Activated CD8-positive, alpha-beta memory T cell treated with anti-CD3 and anti-CD28 coated beads, Interleukin-2, amount 10 ng/mL, durations not matched to agents 7 days and 5 days (primary cell): ENCODE measurements around the gene SLFNL1. TPM values are rescaled to one million over a fixed set of nuclear protein-coding genes. Genes with fewer than 3 reads are reported as not detected.

ENCODE experiments used
- ATAC-seq: fragments of 150-1000 bp; cut with Tn5 transposase; one replicate; pipeline ENCODE4 v1.10.0; 2021; ENCODE audit warnings: moderate library complexity
- CTCF ChIA-PET: fragments of 350-600 bp; sonication (Branson Sonifier 250); formaldehyde crosslinking; loops from one replicate; lab custom pipeline; 2021; ENCODE audit warnings: antibody characterized with exemption; lab: Charles Lee
- DNase-seq: peaks from one replicate; pipeline ENCODE4 v3.0.0-alpha.2; 2020
- H3K27ac Mint-ChIP-seq: one replicate; pipeline ENCODE4 v1.8.0; 2021; ENCODE audit warnings: mild to moderate bottlenecking, mixed read lengths
- H3K27me3 Mint-ChIP-seq: one replicate; pipeline ENCODE4 v1.8.0; 2021; ENCODE audit warnings: mixed read lengths
- H3K36me3 Mint-ChIP-seq: one replicate; pipeline ENCODE4 v1.8.0; 2021; ENCODE audit warnings: mild to moderate bottlenecking, mixed read lengths
- H3K4me1 Mint-ChIP-seq: one replicate; pipeline ENCODE4 v1.8.0; 2021; ENCODE audit warnings: mixed read lengths
- H3K4me3 Mint-ChIP-seq: one replicate; pipeline ENCODE4 v1.8.0; 2021; ENCODE audit warnings: mild to moderate bottlenecking, moderate library complexity, mixed read lengths
- H3K9me3 Mint-ChIP-seq: one replicate; pipeline ENCODE4 v1.8.0; 2022; ENCODE audit warnings: low read depth, mixed read lengths
- total RNA-seq, 2 experiments: library from RNA; stranded (reverse); gene quantifications; one replicate each; pipeline ENCODE4 v1.2.3, GENCODE V29; 2021

Gene SLFNL1
- under 1 TPM; 0.12 to 0.35 TPM for total RNA-seq

DNA sequence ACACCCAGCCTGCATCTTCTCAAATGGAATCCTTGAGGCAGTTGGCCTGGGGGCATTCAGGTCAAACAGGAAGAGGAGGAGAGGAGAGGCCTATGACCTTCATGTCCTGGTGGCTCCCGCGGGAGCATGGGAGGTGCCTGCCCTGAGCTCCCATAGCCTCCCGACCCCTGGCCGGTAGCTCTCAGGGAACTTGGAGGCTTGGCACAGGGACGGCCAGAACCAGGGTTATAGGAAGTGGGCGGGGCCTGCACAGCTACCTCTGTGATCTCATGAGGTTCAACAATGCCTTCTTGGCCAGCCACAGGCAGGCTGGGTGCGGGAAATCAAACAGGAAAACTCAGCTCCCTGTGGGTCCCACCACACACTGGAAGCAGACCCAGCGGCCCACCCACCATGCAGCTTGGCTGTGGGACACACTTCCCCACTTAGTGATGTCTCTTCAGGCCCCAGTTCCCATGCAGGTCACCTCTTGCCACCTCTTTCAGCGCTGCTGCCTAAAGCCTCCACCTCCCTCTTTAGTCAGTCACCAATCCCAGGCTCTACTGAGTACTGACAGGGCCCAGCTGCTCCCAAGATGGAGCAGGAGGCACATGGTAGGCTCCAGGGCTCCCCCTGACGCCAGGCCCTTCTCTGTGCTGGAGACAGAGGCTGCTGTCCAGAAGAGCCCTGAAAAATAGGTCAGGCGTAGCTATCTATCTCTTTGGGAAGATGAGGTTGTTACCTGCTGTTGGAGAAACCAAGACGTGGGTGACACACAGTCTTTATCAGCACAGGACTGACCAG lies at the start of gene SLFNL1:
SLFNL1 (minus strand) TSS at position 200 of the 783 bp plus-strand sequence. CDS start 1,065 bp downstream, outside the sequence.
- no peak for ATAC-seq
- H3K27me3 Mint-ChIP-seq: no peaks in the 10 kb centered on the region
- peak within 1 kb of the TSS; percentile 47 for H3K27ac Mint-ChIP-seq
- no peak for DNase-seq
- peaks cover 10% of the 10 kb centered on the region for H3K4me1 Mint-ChIP-seq
- CTCF ChIA-PET: interaction anchor here (0.6 to 0.9 kb wide), 2 partner anchors 17 to 1810 kb away, joined by 3 read pairs; no protein-coding TSS in a partner anchor
- H3K36me3 Mint-ChIP-seq: peaks cover 3% of the 10 kb centered on the region
- no peak within 1 kb of the TSS for H3K4me3 Mint-ChIP-seq
- H3K9me3 Mint-ChIP-seq: no peaks in the 10 kb centered on the region

DNA sequence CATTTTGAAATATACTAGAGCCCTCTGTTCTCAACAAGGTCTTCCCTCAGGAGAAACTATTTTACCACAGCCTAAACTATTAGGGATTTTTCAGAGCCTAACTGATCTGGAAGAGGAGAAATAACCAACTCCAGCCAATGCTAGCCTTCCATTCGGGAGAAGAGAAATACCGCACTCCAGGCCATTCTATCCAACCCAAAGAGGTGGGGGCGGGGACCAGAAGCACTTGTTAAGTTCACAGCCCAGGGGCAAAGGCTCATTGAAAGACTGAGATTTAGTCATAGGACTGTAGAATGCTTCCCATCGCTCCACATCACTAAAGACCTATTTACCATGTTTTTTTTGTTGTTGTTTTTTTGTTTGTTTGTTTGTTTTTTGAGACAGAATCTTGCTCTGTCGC lies 35.4 kb upstream of the SLFNL1 start:
- H3K4me3 Mint-ChIP-seq: no peak overlapping the region
- no peaks in the 10 kb centered on the region for H3K9me3 Mint-ChIP-seq
- ATAC-seq (no peak), DNase-seq (no peak)
- no peaks in the 10 kb centered on the region for H3K4me1 Mint-ChIP-seq
- CTCF ChIA-PET: no interaction called here
- H3K27ac Mint-ChIP-seq: no peak overlapping the region
- no peaks in the 10 kb centered on the region for H3K27me3 Mint-ChIP-seq
- peaks cover 27% of the 10 kb centered on the region for H3K36me3 Mint-ChIP-seq

DNA sequence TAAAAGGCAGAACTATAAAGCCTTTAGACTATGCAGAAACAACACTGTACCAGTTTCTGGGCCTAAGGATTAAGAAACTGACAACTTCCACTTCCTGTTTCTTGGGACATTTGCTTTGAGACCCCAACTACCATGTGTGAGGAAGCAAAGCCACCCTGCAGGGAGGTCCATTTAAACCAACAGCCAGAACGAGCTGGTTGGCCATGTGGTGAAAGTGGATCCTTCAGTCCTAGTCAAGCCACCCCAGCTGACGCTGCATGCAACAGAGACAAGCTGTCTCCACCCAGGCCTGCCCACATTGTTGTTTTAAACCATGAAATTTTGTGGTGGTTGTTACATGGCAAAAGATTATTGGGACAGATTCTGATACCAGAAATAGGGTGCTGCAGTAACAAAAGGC lies 31.8 kb upstream of the SLFNL1 start:
- DNase-seq: no peak
- no peak for ATAC-seq
- H3K4me1 Mint-ChIP-seq: no peaks in the 10 kb centered on the region
- peaks cover 11% of the 10 kb centered on the region for H3K36me3 Mint-ChIP-seq
- CTCF ChIA-PET: no interaction called here
- H3K4me3 Mint-ChIP-seq: no peak overlapping the region
- no peaks in the 10 kb centered on the region for H3K9me3 Mint-ChIP-seq
- H3K27ac Mint-ChIP-seq: no peak overlapping the region
- no peaks in the 10 kb centered on the region for H3K27me3 Mint-ChIP-seq

GRCh38 chr1:41051022-41051421 lies 29.5 kb upstream of the SLFNL1 start:
- Mint-ChIP-seq H3K4me3 (no peak overlapping the region), H3K9me3 (no peaks in the 10 kb centered on the region), H3K4me1 (no peaks in the 10 kb centered on the region), H3K27me3 (no peaks in the 10 kb centered on the region), H3K27ac (no peak overlapping the region), H3K36me3 (peaks cover 22% of the 10 kb centered on the region)
- DNase-seq (no peak), ATAC-seq (no peak)
- CTCF ChIA-PET: no interaction called here

GRCh38 chr1:41048540-41048939 lies 27.0 kb upstream of the SLFNL1 start:
- H3K4me3 Mint-ChIP-seq: no peak overlapping the region
- CTCF ChIA-PET: no interaction called here
- H3K27ac Mint-ChIP-seq: no peak overlapping the region
- H3K27me3 Mint-ChIP-seq: no peaks in the 10 kb centered on the region
- H3K4me1 Mint-ChIP-seq: peaks cover 8% of the 10 kb centered on the region
- peaks cover 14% of the 10 kb centered on the region for H3K36me3 Mint-ChIP-seq
- no peak for DNase-seq
- ATAC-seq: no peak
- no peaks in the 10 kb centered on the region for H3K9me3 Mint-ChIP-seq

GRCh38 chr1:41046347-41046775 lies 24.8 kb upstream of the SLFNL1 start:
- ATAC-seq (no peak), DNase-seq (no peak)
- CTCF ChIA-PET: no interaction called here
- H3K36me3 Mint-ChIP-seq: peaks cover 13% of the 10 kb centered on the region
- H3K9me3 Mint-ChIP-seq: no peaks in the 10 kb centered on the region
- H3K4me3 Mint-ChIP-seq: no peak overlapping the region
- no peaks in the 10 kb centered on the region for H3K27me3 Mint-ChIP-seq
- peaks cover 14% of the 10 kb centered on the region for H3K4me1 Mint-ChIP-seq
- H3K27ac Mint-ChIP-seq: no peak overlapping the region

GRCh38 chr1:41045740-41046139 lies 24.2 kb upstream of the SLFNL1 start:
- Mint-ChIP-seq H3K4me1 (peaks cover 14% of the 10 kb centered on the region), H3K27ac (no peak overlapping the region), H3K4me3 (no peak overlapping the region), H3K9me3 (no peaks in the 10 kb centered on the region), H3K36me3 (peaks cover 13% of the 10 kb centered on the region), H3K27me3 (no peaks in the 10 kb centered on the region)
- CTCF ChIA-PET: no interaction called here
- DNase-seq: no peak
- no peak for ATAC-seq

DNA sequence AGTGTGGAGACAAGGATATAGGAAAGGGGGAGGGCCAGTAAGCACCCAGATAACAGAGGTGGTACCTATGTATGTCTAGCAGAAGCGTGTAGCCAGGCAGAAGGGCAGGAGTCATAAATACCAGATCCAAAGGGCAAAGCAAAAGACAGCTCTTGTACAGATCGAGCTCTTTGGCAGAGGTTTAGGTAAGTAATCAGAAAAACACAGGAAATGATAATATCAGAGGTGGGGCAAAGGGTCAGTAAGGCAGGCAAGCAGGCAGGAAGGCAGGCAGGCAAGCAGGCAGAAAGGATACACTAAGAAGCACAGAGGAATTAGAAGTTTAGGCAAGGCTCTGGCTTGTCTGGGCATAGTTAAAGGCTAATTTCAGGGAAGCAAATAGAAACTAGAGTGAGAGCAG lies 22.7 kb upstream of the SLFNL1 start:
- no peak overlapping the region for H3K4me3 Mint-ChIP-seq
- peaks cover 14% of the 10 kb centered on the region for H3K4me1 Mint-ChIP-seq
- ATAC-seq: peak; percentile 33
- H3K27me3 Mint-ChIP-seq: no peaks in the 10 kb centered on the region
- DNase-seq: no peak
- H3K27ac Mint-ChIP-seq: peak overlapping the region; percentile 33
- H3K36me3 Mint-ChIP-seq: peaks cover 15% of the 10 kb centered on the region
- CTCF ChIA-PET: no interaction called here
- H3K9me3 Mint-ChIP-seq: no peaks in the 10 kb centered on the region

GRCh38 chr1:41041614-41042270 lies 20.2 kb upstream of the SLFNL1 start:
- H3K9me3 Mint-ChIP-seq: no peaks in the 10 kb centered on the region
- H3K27ac Mint-ChIP-seq: no peak overlapping the region
- no peak overlapping the region for H3K4me3 Mint-ChIP-seq

GRCh38 chr1:41038110-41038509 lies 16.6 kb upstream of the SLFNL1 start:
- ATAC-seq: no peak
- Mint-ChIP-seq H3K4me1 (peaks cover 5% of the 10 kb centered on the region), H3K4me3 (no peak overlapping the region), H3K36me3 (peaks cover 8% of the 10 kb centered on the region), H3K27ac (no peak overlapping the region), H3K27me3 (no peaks in the 10 kb centered on the region), H3K9me3 (no peaks in the 10 kb centered on the region)
- CTCF ChIA-PET: no interaction called here
- no peak for DNase-seq

More at GRCh38 chr1:41041614-41042270, 20.2 kb upstream of the SLFNL1 start:
- ATAC-seq: no peak
- DNase-seq: no peak
- no peaks in the 10 kb centered on the region for H3K27me3 Mint-ChIP-seq
- H3K4me1 Mint-ChIP-seq: peaks cover 14% of the 10 kb centered on the region
- peaks cover 6% of the 10 kb centered on the region for H3K36me3 Mint-ChIP-seq
- CTCF ChIA-PET: interaction anchor here (1.2 kb wide), 1 partner anchor 80 kb away, joined by 3 read pairs; no protein-coding TSS in a partner anchor

DNA sequence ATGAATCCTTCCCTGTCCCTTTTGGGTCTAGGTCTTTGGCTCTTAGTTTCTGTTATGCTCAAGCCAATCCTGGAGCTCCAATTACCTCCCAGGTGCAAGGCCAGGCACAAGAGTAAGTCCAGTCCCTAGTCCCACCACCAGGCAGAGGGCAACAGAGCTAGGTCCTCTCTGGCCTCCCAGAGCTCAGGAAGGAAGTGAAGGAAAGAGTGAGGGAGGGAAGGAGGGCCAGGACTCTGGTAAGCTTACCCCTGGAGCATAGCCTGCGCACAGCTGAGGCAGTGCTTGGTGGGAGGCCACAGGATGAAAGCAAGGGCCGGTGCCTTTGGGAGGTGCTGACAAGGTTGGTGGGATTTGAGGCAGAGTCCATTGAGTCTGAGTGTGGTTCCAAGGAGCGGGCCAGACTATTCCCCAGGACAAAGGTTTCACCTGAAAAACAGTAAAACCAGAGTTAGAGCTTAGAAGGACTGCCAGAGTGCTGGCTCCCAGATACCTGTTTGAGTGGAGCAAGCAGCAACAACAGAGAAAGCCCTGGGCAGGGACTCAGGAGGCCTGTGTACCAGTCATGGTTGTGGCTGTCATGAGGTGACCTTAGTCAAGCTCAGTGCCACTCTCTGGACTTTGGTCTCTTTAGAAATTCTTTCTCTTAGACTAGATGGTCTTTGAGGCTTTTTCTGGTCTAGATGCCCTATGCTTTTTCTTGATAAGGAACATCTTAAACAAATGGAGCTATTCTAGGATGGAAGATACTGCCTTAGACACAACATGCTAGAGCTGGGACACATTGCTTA lies 15.8 kb upstream of the SLFNL1 start:
- H3K4me3 Mint-ChIP-seq: no peak overlapping the region
- CTCF ChIA-PET: no interaction called here
- DNase-seq (no peak), ATAC-seq (no peak)
- no peaks in the 10 kb centered on the region for H3K9me3 Mint-ChIP-seq
- peaks cover 8% of the 10 kb centered on the region for H3K36me3 Mint-ChIP-seq
- peaks cover 5% of the 10 kb centered on the region for H3K4me1 Mint-ChIP-seq
- no peak overlapping the region for H3K27ac Mint-ChIP-seq
- H3K27me3 Mint-ChIP-seq: no peaks in the 10 kb centered on the region

- Mint-ChIP-seq H3K27ac (no peak overlapping the region), H3K4me1 (no peaks in the 10 kb centered on the region), H3K9me3 (no peaks in the 10 kb centered on the region), H3K27me3 (no peaks in the 10 kb centered on the region), H3K4me3 (no peak overlapping the region), H3K36me3 (peaks cover 17% of the 10 kb centered on the region)
- CTCF ChIA-PET: no interaction called here
- DNase-seq: no peak
- no peak for ATAC-seq
Measured at GRCh38 chr1:41033272-41033671, 11.7 kb upstream of the SLFNL1 start.

DNA sequence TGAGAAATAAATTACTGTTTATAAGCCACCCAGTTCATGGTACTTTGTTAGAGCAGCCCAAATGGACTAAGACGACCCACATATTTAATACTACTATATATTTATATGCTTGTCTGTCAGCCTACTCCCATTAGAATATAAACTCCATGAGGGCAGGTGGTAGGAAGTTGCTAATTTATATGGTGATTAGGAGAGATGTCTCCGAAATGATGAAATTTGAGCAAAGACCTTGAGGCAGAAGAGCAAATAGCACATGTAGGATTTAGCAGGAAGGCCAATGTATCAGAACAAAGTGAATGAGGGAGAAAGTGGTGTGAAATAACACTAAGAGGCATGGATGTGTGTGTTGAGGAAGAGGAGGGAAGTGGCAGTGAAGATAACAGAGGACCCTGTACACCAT lies 10.6 kb upstream of the SLFNL1 start:
- Mint-ChIP-seq H3K4me1 (no peaks in the 10 kb centered on the region), H3K27ac (no peak overlapping the region), H3K36me3 (peaks cover 17% of the 10 kb centered on the region), H3K9me3 (no peaks in the 10 kb centered on the region), H3K27me3 (no peaks in the 10 kb centered on the region), H3K4me3 (no peak overlapping the region)
- no peak for ATAC-seq
- DNase-seq: no peak
- CTCF ChIA-PET: no interaction called here
